Karpas-422 (cell line): ENCODE results near the gene TSPAN9. TPM values are rescaled to one million over a fixed set of nuclear protein-coding genes. Genes with fewer than 3 reads are reported as not detected.

Experiments
- DNase-seq: peaks from one replicate; pipeline ENCODE4 v3.0.0-alpha.2; 2015
- H2AFZ ChIP-seq: fragments of 200-600 bp; sonication (generic); 2 replicates; pipeline ENCODE4 v1.6.1; 2014; ENCODE audit warnings: antibody characterized with exemption, low read length, mixed read lengths
- H3K27ac ChIP-seq: fragments of 200-600 bp; sonication (generic); 2 replicates; pipeline ENCODE4 v1.5.1; 2014; ENCODE audit warnings: mild to moderate bottlenecking, low read length, moderate library complexity
- H3K27me3 ChIP-seq: fragments of 200-600 bp; sonication (generic); 2 replicates; pipeline ENCODE4 v1.6.1; 2014; ENCODE audit warnings: low read length, mixed read lengths
- H3K36me3 ChIP-seq: fragments of 200-600 bp; sonication (generic); 2 replicates; pipeline ENCODE4 v1.6.1; 2014; ENCODE audit warnings: low read length, mixed read lengths; ENCODE audit not compliant: insufficient read depth
- H3K4me1 ChIP-seq: fragments of 200-600 bp; sonication (generic); 2 replicates; pipeline ENCODE4 v1.6.1; 2014; ENCODE audit warnings: mild to moderate bottlenecking, low read length, mixed read lengths
- H3K4me2 ChIP-seq: fragments of 200-600 bp; sonication (generic); 2 replicates; pipeline ENCODE4 v1.6.1; 2014; ENCODE audit warnings: low read length, low read depth, mild to moderate bottlenecking; ENCODE audit not compliant: poor library complexity, severe bottlenecking
- H3K4me3 ChIP-seq: fragments of 200-600 bp; sonication (generic); 2 replicates; pipeline ENCODE4 v1.5.1; 2014; ENCODE audit warnings: mild to moderate bottlenecking, antibody characterized with exemption, low read length, mixed read lengths
- H3K79me2 ChIP-seq: fragments of 200-600 bp; sonication (generic); 2 replicates; pipeline ENCODE4 v1.6.1; 2014; ENCODE audit warnings: mild to moderate bottlenecking, low read length, mixed read lengths
- H3K9ac ChIP-seq: fragments of 200-600 bp; sonication (generic); 2 replicates; pipeline ENCODE4 v1.6.0; 2014; ENCODE audit warnings: low read length
- H3K9me2 ChIP-seq: fragments of 200-600 bp; sonication (generic), shearing (Covaris generic); replicated peaks from 2 replicates; pipeline ENCODE4 v1.6.0; 2014; ENCODE audit warnings: mild to moderate bottlenecking, low read length, moderate library complexity; ENCODE audit not compliant: insufficient read depth
- H3K9me3 ChIP-seq: fragments of 300-700, 200-600 bp; sonication (generic); 2 replicates; pipeline ENCODE4 v1.6.1; 2014; ENCODE audit warnings: low read length, mixed read lengths
- H4K20me1 ChIP-seq: fragments of 200-600 bp; sonication (generic); 2 replicates; pipeline ENCODE4 v1.6.1; 2014; ENCODE audit warnings: mild to moderate bottlenecking, antibody characterized with exemption, low read length, low read depth; ENCODE audit not compliant: insufficient read depth
- total RNA-seq: library from RNA; depleted of rRNA; stranded (reverse); fragments of >200 nt; shearing (Covaris generic); gene quantifications from 2 replicates; pipeline ENCODE4 v1.2.3, GENCODE V29; 2014; ENCODE audit warnings: low replicate concordance

The TSPAN9 gene
- total RNA-seq, 1 experiment from 2014 or later: 2.0 TPM

DNA sequence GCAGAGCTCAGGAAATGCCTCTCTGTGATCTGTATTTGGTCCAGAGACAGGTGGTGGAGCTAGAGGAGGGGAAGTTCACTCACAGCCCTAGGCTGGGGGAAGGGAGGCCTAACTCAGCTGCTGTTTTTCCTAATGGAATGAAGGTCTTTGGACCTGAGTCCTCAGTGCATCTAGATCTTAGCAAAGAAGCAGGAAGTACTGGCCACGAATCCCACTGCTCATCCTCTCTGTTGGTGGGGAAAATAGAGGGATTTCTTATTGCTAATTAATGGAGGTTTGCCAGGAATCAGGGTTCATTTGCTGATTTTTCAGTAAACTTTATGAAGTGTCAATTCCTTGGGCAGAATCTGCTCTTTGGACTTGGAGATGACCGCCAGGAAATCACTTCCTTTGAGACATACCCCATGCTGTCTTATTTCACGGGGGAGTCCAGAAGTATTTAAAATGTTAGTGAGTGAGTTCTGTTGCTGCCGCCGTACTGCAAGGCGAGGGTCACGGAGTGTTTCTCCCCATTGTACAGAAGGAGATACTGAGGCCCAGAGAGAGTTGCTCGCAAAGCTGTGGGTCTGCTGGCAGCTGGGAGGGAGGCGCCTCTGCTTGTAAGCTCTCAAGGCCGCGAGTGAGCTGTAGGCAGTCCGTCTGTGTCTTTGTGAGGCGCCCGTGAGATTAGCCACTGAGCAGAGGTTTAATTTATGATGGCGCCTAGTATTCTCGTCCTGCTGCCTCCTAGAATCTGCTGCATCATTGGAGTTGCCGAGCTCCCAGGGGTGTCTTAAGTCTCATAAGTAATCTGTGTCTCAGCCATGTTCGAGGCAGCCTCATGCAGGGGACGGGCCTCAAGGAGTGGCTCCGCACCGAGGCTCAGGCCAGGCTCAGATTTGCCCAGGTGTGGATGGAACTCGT lies 88.2 kb downstream of the TSPAN9 start:
- Histone ChIP-seq H3K9ac (no peak overlapping the region), H2AFZ (no peak overlapping the region), H3K4me2 (no peak overlapping the region), H3K27ac (no peak overlapping the region), H3K36me3 (no peaks in the 10 kb centered on the region), H3K9me2 (no peaks in the 10 kb centered on the region), H3K27me3 (no peaks in the 10 kb centered on the region), H4K20me1 (no peaks in the 10 kb centered on the region), H3K4me3 (no peak overlapping the region), H3K79me2 (no peaks in the 10 kb centered on the region), H3K4me1 (no peaks in the 10 kb centered on the region), H3K9me3 (no peaks in the 10 kb centered on the region)
- DNase-seq: no peak

DNA sequence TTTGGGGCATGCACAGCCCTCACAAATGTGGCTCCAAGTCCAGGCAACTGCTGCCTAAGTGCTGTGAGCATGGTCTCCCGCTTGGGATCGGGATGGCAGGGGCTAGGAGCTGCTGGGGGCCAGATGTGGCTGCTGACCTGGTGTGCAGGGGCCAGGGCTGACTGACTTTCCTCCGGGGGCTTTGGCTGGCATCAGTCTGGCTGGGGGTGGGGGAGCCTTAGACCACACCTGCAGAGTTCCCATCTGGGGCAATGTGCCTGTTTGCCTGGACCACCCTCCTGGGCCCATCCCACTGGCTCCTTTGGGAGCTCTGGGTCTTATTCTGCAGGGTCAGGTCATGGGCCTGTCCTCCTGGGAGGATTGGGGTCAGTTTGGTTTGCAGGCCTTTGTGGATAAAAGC lies 90.5 kb downstream of the TSPAN9 start:
- H4K20me1 ChIP-seq: no peaks in the 10 kb centered on the region
- no peaks in the 10 kb centered on the region for H3K79me2 ChIP-seq
- H3K27ac ChIP-seq: no peak overlapping the region
- H3K9me2 ChIP-seq: no peaks in the 10 kb centered on the region
- H3K27me3 ChIP-seq: no peaks in the 10 kb centered on the region
- H3K4me2 ChIP-seq: no peak overlapping the region
- H3K4me3 ChIP-seq: no peak overlapping the region
- no peak overlapping the region for H2AFZ ChIP-seq
- H3K36me3 ChIP-seq: no peaks in the 10 kb centered on the region
- no peaks in the 10 kb centered on the region for H3K9me3 ChIP-seq
- H3K9ac ChIP-seq: no peak overlapping the region
- no peak for DNase-seq
- no peaks in the 10 kb centered on the region for H3K4me1 ChIP-seq

DNA sequence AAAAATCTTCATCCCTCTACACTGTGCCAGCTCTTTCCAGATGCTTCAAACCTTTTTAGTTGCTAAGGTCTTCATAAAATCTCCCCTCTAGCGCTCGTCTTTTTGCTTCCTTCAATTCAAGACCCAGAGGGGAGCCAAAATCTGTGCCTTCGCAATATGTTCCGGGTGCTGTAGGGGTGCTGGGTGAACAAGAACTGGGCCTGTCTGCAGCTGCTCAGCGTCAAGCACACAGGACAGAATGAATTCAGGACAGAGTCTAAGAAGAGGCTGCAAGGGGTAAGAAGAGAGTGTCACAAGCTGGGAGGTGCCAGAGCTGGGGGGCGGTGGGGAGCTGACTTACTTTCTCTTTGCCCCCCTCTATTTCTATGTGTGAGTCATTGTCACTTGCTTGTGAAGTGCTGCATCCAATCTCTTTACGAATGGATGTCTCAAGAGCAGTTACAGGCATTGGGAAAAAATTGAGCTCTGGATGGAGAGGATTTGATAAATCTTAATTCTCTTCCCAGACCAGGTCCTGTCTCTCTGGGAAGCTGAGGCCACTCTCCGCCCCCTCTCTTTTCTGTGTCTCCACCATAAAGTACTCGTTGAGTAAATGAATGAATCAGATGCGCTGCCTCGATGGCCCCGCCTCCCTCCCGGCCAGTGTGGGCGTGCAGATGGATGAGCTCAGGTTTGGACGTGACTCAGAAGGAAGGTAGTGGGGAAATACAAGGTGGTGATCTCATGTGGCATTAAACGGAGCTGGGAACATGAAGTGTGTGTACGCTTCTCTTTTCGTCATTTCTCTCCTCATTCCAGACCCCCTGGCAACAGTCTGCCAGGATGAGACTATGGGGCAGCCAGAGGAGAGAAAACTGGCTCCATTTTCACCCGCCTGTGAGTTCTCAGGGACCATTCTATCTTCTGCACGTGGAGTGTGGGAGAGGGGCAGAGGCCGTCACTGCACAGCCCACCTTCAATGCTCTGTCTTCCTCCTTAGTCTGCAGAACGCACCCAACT lies 91.3 kb downstream of the TSPAN9 start:
- Histone ChIP-seq H4K20me1 (no peaks in the 10 kb centered on the region), H3K4me2 (no peak overlapping the region), H3K9ac (no peak overlapping the region)

GRCh38 chr12:3170423-3171194 lies 93.4 kb downstream of the TSPAN9 start:
- no peaks in the 10 kb centered on the region for H3K27me3 ChIP-seq
- no peak overlapping the region for H3K27ac ChIP-seq
- H3K9me3 ChIP-seq: no peaks in the 10 kb centered on the region
- H3K4me1 ChIP-seq: no peaks in the 10 kb centered on the region
- no peaks in the 10 kb centered on the region for H4K20me1 ChIP-seq
- H3K36me3 ChIP-seq: no peaks in the 10 kb centered on the region
- H3K4me2 ChIP-seq: no peak overlapping the region
- no peak overlapping the region for H3K4me3 ChIP-seq
- H3K9me2 ChIP-seq: no peaks in the 10 kb centered on the region
- no peak for DNase-seq
- H3K79me2 ChIP-seq: no peaks in the 10 kb centered on the region
- H3K9ac ChIP-seq: no peak overlapping the region
- no peak overlapping the region for H2AFZ ChIP-seq

More for the DNA sequence above, 91.3 kb downstream of the TSPAN9 start:
- H3K4me3 ChIP-seq: no peak overlapping the region
- DNase-seq: no peak
- no peaks in the 10 kb centered on the region for H3K79me2 ChIP-seq
- H3K27ac ChIP-seq: no peak overlapping the region
- H3K27me3 ChIP-seq: no peaks in the 10 kb centered on the region
- no peaks in the 10 kb centered on the region for H3K4me1 ChIP-seq
- no peaks in the 10 kb centered on the region for H3K9me2 ChIP-seq
- no peak overlapping the region for H2AFZ ChIP-seq
- no peaks in the 10 kb centered on the region for H3K9me3 ChIP-seq
- no peaks in the 10 kb centered on the region for H3K36me3 ChIP-seq

DNA sequence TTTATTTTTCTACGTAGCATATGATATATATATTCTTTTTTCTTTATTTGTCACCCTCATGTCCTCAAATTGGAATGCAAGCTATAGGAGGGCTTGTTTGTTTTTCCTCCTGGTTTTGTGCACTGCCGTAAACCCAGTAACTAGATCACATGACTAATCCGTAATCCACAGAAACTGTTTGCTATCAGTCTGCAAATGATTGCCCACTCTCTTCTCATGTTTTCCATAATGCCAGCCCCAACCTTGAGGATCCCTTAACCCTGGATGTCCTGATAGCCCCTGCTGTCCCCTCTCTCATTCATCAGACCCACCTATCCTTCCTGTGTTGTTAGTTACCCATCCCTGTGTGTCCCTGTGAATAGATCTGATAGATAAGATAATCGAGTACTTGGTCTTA lies 94.0 kb downstream of the TSPAN9 start:
- no peak for DNase-seq
- H3K27ac ChIP-seq: no peak overlapping the region
- no peaks in the 10 kb centered on the region for H3K27me3 ChIP-seq
- H3K9me2 ChIP-seq: no peaks in the 10 kb centered on the region
- no peak overlapping the region for H2AFZ ChIP-seq
- H3K79me2 ChIP-seq: no peaks in the 10 kb centered on the region
- H3K9me3 ChIP-seq: no peaks in the 10 kb centered on the region
- H3K4me2 ChIP-seq: no peak overlapping the region
- H3K36me3 ChIP-seq: no peaks in the 10 kb centered on the region
- H3K4me1 ChIP-seq: no peaks in the 10 kb centered on the region
- H3K4me3 ChIP-seq: no peak overlapping the region
- H4K20me1 ChIP-seq: no peaks in the 10 kb centered on the region
- H3K9ac ChIP-seq: no peak overlapping the region

DNA sequence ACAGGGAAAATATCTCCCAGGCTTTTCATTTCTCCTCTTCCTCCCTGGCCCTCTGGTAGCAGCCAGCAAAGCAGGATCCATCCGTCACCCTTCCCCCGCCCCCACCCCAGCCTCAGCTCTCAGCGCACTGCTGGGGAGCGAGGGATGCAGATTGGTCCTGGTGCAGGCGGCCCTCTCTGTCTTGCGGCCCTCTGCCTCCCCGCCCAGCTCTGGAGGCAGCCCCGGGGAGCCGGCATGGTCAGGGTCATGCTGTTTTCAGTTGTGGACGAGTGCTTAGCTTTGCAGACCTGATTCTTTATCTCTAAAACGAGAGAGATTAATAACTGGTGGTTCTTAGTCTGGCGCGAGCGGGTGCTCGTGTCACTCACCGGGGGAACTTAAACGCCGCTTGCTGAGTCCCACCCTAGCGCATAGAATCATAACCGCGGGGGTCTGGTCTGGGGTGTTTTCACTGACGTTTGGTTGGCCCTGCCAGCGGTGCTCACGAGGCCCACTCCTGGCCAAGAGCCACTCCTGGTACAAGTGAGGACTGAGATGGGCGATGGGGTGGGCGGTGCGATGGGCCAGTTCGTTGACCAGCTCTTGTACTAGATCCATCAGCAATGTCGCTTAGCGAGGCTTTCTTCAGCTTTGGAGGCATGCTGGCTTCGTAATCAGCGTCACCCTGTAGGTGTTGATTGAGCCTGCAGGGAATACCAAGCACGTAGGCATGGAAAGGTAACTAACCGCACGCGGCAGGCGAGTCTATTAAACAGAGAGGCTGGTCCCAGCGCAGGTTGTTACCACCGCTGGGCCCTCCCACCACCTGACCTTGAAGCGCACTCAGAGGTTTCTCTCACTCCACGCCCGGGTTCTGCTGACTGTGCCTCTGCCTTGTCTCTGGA lies 95.2 kb downstream of the TSPAN9 start:
- no peaks in the 10 kb centered on the region for H3K79me2 ChIP-seq
- no peaks in the 10 kb centered on the region for H4K20me1 ChIP-seq
- no peaks in the 10 kb centered on the region for H3K36me3 ChIP-seq
- H2AFZ ChIP-seq: no peak overlapping the region
- H3K9me3 ChIP-seq: no peaks in the 10 kb centered on the region
- no peaks in the 10 kb centered on the region for H3K4me1 ChIP-seq
- no peaks in the 10 kb centered on the region for H3K27me3 ChIP-seq
- H3K4me3 ChIP-seq: no peak overlapping the region
- no peak for DNase-seq
- no peak overlapping the region for H3K9ac ChIP-seq
- H3K9me2 ChIP-seq: no peaks in the 10 kb centered on the region
- no peak overlapping the region for H3K4me2 ChIP-seq
- H3K27ac ChIP-seq: no peak overlapping the region

DNA sequence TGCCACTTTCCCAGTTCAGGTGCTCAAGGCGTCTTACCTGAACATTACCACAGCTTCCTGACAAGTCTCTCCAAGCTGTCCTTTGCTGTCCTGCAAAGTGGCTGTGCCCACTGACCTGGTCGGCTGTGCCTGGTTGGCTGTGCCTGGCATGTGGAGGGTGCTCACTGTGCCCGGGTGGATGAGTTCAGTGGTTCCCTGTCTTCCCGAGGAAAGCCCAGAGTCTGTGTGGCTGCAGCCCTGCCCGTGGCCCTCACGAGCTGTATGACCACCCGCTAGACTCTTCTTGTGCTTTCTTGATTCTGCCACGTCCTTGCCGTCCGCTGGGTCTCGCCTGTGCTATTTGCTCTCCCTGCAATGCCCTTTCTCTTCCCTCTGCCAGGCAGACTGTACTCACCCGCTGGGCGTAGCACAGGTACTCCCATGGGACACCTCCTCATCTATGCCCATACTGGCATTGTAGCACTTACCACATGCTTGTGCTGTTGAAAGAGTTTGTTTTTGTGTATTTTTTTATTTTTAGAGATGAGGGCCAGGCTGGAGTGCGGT lies 95.9 kb downstream of the TSPAN9 start:
- Histone ChIP-seq H3K27ac (no peak overlapping the region), H3K36me3 (no peaks in the 10 kb centered on the region), H2AFZ (no peak overlapping the region), H3K9me3 (no peaks in the 10 kb centered on the region), H3K9me2 (no peaks in the 10 kb centered on the region), H3K4me3 (no peak overlapping the region), H3K9ac (no peak overlapping the region), H4K20me1 (no peaks in the 10 kb centered on the region), H3K4me2 (no peak overlapping the region), H3K4me1 (peaks cover 3% of the 10 kb centered on the region), H3K79me2 (no peaks in the 10 kb centered on the region), H3K27me3 (no peaks in the 10 kb centered on the region)
- DNase-seq: no peak
